Nephron progenitor cell (in vitro differentiated cells): ENCODE measurements around the gene CPVL.

Experiments used
- DNase-seq: peaks from one replicate; pipeline ENCODE4 v3.0.0; 2021
- H3K27ac Mint-ChIP-seq: 2 replicates; pipeline ENCODE4 v1.8.0; 2021; ENCODE audit warnings: mild to moderate bottlenecking, moderate library complexity, mixed read lengths
- H3K27me3 Mint-ChIP-seq: 2 replicates; pipeline ENCODE4 v1.8.0; 2021; ENCODE audit warnings: mild to moderate bottlenecking, low read depth, mixed read lengths; ENCODE audit not compliant: poor library complexity
- H3K36me3 Mint-ChIP-seq: 2 replicates; pipeline ENCODE4 v1.8.0; 2021; ENCODE audit warnings: low read depth, mixed read lengths
- H3K4me1 Mint-ChIP-seq: 2 replicates; pipeline ENCODE4 v1.8.0; 2021; ENCODE audit warnings: mixed read lengths
- H3K4me3 Mint-ChIP-seq: 2 replicates; pipeline ENCODE4 v1.8.0; 2021; ENCODE audit warnings: mild to moderate bottlenecking, moderate library complexity, mixed read lengths
- H3K9me3 Mint-ChIP-seq: 2 replicates; pipeline ENCODE4 v1.8.0; 2021; ENCODE audit warnings: mild to moderate bottlenecking, moderate library complexity, mixed read lengths
- TF ChIP-seq, protein P1 (sequence below): fragments of 200-600 bp; sonication (generic); IDR thresholded peaks from 2 replicates; pipeline ENCODE4 v1.5.0; 2021; ENCODE audit warnings: antibody characterized with exemption

The CPVL gene

DNA sequence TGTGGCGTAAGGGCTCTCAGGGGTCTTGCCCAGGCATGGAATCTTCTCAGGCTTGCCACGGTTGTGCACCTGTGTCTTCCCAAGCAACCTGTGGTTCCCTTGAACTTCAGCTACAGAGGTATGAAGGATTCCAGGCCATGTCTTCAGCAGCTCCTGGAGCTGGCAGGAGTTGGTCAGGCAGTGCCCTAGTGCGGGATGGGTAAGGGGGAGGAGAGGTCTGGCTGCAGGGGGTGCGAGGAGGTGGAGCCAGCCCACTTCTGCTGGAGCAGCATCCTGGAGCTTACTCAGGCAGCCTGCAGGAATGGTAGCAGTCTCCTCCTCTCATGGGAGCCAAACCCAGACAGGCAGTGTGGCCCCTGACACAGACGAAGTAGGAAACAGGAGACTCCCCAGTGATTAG is 184.4 kb downstream of the CPVL start:
- Mint-ChIP-seq H3K4me1 (peaks cover 37% of the 10 kb centered on the region), H3K27me3 (peaks cover 18% of the 10 kb centered on the region), H3K9me3 (no peaks in the 10 kb centered on the region), H3K4me3 (no peak overlapping the region), H3K27ac (no peak overlapping the region), H3K36me3 (no peaks in the 10 kb centered on the region)
- DNase-seq, result no peak
- TF ChIP-seq, protein P1, sequence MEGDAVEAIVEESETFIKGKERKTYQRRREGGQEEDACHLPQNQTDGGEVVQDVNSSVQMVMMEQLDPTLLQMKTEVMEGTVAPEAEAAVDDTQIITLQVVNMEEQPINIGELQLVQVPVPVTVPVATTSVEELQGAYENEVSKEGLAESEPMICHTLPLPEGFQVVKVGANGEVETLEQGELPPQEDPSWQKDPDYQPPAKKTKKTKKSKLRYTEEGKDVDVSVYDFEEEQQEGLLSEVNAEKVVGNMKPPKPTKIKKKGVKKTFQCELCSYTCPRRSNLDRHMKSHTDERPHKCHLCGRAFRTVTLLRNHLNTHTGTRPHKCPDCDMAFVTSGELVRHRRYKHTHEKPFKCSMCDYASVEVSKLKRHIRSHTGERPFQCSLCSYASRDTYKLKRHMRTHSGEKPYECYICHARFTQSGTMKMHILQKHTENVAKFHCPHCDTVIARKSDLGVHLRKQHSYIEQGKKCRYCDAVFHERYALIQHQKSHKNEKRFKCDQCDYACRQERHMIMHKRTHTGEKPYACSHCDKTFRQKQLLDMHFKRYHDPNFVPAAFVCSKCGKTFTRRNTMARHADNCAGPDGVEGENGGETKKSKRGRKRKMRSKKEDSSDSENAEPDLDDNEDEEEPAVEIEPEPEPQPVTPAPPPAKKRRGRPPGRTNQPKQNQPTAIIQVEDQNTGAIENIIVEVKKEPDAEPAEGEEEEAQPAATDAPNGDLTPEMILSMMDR, result no peak

DNA sequence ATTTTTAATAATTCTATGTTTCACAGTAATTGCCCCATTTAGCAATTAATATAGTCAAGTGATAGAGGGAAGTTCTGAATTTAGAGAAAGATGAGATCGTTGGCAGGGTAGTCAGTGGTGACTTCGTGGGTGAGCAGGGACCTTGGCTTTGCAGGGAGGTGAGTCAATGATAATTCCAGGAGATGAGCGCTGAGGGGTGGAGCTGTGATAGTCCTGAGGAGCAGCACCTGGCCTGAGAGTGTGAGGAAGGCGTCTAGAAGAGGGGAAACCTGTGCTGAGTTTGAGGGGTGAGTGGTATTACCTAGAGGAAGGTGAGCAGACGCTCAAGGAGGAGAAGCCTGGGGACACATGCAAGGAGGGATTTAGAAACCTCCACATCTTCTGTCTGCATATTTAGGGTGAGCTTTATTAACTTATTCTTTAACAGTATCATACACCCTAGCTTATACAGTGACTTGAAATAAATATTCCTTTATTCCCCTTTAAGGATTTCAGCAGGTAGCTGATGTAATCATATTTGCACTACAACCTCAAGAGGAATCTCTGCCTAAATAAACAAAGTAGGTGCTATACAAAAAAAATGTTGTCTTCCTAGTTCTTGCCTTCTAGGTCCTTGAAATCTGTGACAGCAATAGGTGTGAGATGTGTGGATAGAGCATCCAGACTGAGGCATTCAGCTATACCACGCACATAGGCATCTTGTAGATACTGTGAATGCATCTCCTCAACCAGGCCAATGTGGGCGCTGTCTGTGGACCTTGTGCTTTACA is 186.1 kb downstream of the CPVL start:
- Mint-ChIP-seq H3K4me1 (peaks cover 40% of the 10 kb centered on the region), H3K27ac (no peak overlapping the region), H3K9me3 (no peaks in the 10 kb centered on the region), H3K27me3 (peaks cover 19% of the 10 kb centered on the region), H3K36me3 (peaks cover 1% of the 10 kb centered on the region), H3K4me3 (no peak overlapping the region)
- TF ChIP-seq, protein P1, result no peak
- no peak for DNase-seq

DNA sequence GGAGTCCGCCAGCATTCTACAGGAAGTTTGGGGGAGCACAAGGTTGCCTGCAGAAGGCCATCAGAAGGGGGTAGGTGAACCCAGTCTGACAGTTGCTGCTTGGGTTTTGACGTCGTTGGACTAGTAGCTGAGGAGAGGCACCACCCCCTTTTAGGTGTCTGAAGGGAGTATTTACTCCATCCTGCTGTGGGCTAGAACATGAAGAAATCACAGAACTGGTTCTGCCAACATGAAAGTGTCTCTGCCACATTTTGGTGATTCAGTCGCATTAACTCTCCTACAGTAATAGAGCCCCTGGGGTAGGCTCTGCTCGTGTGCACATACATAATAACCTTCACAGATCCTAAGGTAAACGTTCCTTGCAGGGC is 187.4 kb downstream of the CPVL start:
- Mint-ChIP-seq H3K9me3 (no peaks in the 10 kb centered on the region), H3K36me3 (peaks cover 4% of the 10 kb centered on the region), H3K4me1 (peaks cover 53% of the 10 kb centered on the region), H3K27me3 (peaks cover 21% of the 10 kb centered on the region), H3K27ac (no peak overlapping the region), H3K4me3 (peak overlapping the region; percentile 89)
- TF ChIP-seq, protein P1, result no peak
- no peak for DNase-seq

DNA sequence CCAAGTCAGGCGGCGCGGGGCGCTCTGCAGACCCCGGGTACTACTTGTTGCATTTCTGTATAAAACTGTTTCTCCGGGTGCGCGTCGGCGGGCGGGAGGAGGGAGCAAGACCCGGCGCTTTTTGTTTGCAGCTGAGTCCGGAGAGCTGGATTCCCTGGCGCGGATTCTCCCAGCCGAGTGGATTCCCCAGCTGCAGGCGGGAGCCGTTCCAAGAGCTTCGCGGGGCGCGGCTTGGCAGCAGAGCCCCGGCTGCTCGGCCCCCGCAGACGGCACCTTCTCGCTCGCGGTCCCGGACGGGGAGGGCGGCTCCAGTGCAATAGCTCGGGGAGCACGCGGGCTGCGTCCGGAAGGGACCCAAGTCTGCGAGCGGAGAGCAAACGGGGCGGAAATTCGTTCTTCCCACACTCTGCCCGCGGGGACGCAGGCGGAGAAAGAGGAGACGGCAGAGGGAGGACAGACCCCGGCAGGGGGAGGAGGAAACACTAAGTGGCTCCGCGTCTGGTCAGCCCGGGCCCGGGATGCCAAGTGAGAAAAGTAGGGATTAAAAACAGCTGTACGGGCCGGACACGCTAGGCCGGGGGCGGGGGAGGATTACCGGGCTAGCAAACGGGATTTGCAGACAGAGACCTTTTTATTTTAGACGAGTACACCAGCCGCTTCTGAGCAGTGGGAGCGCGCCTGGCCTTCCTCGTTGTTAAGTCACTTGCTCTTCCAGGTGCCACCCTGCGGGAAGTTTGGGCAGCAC is 187.9 kb downstream of the CPVL start, which contains the start of gene TRIL:
TSS of gene TRIL (minus strand) at position 96 of the 745 bp plus-strand sequence. CDS start 284 bp downstream, outside the sequence.
- Mint-ChIP-seq H3K36me3 (peaks cover 4% of the 10 kb centered on the region), H3K4me1 (peaks cover 59% of the 10 kb centered on the region), H3K9me3 (no peaks in the 10 kb centered on the region), H3K27ac (no peak within 1 kb of the TSS), H3K4me3 (peak within 1 kb of the TSS; percentile 89), H3K27me3 (peaks cover 21% of the 10 kb centered on the region)
- peak; percentile 69 for DNase-seq
- TF ChIP-seq, protein P1, result no peak

DNA sequence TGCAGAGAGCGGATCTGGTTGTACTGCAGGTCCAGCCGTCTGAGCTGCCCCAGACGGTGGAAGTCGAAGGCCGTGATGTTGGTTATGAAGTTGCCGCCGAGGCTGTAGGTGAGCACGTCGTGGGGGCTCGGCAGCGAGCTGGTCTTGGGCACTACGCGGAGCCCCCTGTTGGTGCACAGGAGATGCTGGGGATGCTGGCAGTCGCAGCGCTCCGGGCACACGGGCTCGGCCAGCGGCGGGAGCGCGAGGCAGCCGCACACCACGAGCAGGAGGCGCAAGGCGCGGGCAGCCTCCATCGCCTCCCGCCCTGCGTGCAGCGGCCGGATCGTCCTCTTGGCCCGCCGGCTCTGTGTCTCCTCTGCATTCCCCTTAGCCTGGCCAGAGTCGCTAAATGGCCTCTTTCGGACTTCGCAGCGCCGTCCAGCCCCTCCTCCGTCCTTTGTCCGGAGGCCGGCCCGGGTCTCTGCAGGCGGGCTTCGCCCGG is 188.5 kb downstream of the CPVL start:
- Mint-ChIP-seq H3K27me3 (peaks cover 21% of the 10 kb centered on the region), H3K9me3 (no peaks in the 10 kb centered on the region), H3K4me3 (peak overlapping the region; percentile 89), H3K36me3 (peaks cover 10% of the 10 kb centered on the region), H3K27ac (no peak overlapping the region), H3K4me1 (peaks cover 65% of the 10 kb centered on the region)
- TF ChIP-seq, protein P1, result no peak
- no peak for DNase-seq
